Stimulated activated CD8-positive, alpha-beta memory T cell treated with anti-CD3 and anti-CD28 coated beads, Interleukin-2, amount 100 ng/mL, for 48 hours (primary cell): Measurements from ENCODE around the gene ADGRB2.

Source experiments
- DNase-seq, 2 donors: peaks; one replicate each; pipeline ENCODE4 v3.0.0-alpha.2; 2020; ENCODE audit warnings: low read depth in 2 of 2

Gene ADGRB2

GRCh38 chr1:31795096-31795675, 31.0 kb upstream of the ADGRB2 start:
- no peak for DNase-seq

- DNase-seq = no peak
Observed at GRCh38 chr1:31793586-31794285, 29.6 kb upstream of the ADGRB2 start.

- no peak for DNase-seq
Observed at GRCh38 chr1:31793086-31793485, 28.9 kb upstream of the ADGRB2 start.

- DNase-seq = no peak
Observed at GRCh38 chr1:31792541-31792940, 28.4 kb upstream of the ADGRB2 start.

- DNase-seq = no peak
Observed at GRCh38 chr1:31792116-31792515, 28.0 kb upstream of the ADGRB2 start.

GRCh38 chr1:31791131-31791858, 27.2 kb upstream of the ADGRB2 start:
- DNase-seq = no peak

- DNase-seq = no peak
Observed at GRCh38 chr1:31790641-31791091, 26.5 kb upstream of the ADGRB2 start.

- DNase-seq = no peak
Observed at GRCh38 chr1:31790140-31790539, 26.0 kb upstream of the ADGRB2 start.

- DNase-seq = peak; percentile 97 to 99
Observed at GRCh38 chr1:31789259-31790065, 25.3 kb upstream of the ADGRB2 start.

- DNase-seq = no peak
Observed at GRCh38 chr1:31788825-31789256, 24.7 kb upstream of the ADGRB2 start.

GRCh38 chr1:31788138-31788824, 24.1 kb upstream of the ADGRB2 start:
- DNase-seq = peak; percentile 90 to 92

GRCh38 chr1:31787786-31788137, 23.6 kb upstream of the ADGRB2 start:
- no peak for DNase-seq

- no peak for DNase-seq
Observed at GRCh38 chr1:31787261-31787660, 23.1 kb upstream of the ADGRB2 start.

GRCh38 chr1:31786366-31787060, 22.4 kb upstream of the ADGRB2 start:
- no peak for DNase-seq

GRCh38 chr1:31785947-31786290, 21.8 kb upstream of the ADGRB2 start:
- DNase-seq = no peak

- DNase-seq = no peak
Observed at GRCh38 chr1:31785020-31785946, 21.1 kb upstream of the ADGRB2 start.

- no peak for DNase-seq
Observed at GRCh38 chr1:31784356-31785019, 20.3 kb upstream of the ADGRB2 start.

- DNase-seq = no peak
Observed at GRCh38 chr1:31783846-31784245, 19.7 kb upstream of the ADGRB2 start.
